ENCODE data around the gene SGK1. TPM values are rescaled to one million over a fixed set of nuclear protein-coding genes. Genes with fewer than 3 reads are reported as not detected.
"Not testable (repeated sequence)": the region's sequence is repeated elsewhere in the genome, so short reads cannot be mapped to it uniquely, and the experiment has no call there.

The SGK1 gene
- total RNA-seq, 2 donors from 2014 or later = 30.7 to 44.6 TPM

GRCh38 chr6:134216301-134217010 lies 101.5 kb downstream of the SGK1 start:
- Mint-ChIP-seq H3K27ac (no peak overlapping the region), H3K27me3 (ENCODE audit: low read depth) (no peaks in the 10 kb centered on the region), H3K36me3 (ENCODE audit: insufficient read depth in 2 of 2) (no peaks in the 10 kb centered on the region), H3K9me3 (peaks cover 0 to 2% of the 10 kb centered on the region in 2 donors), H3K4me3 (no peak overlapping the region), H3K4me1 (ENCODE audit: low read depth) (peaks cover 7% of the 10 kb centered on the region)
- DNase-seq (no peak), ATAC-seq (replicated peaks in 1 of 2) (no peak)

- not testable (repeated sequence) for H3K4me3 Mint-ChIP-seq; H3K27me3 Mint-ChIP-seq (ENCODE audit: low read depth)
These were observed 104.5 kb downstream of the SGK1 start for GRCh38 chr6:134213410-134213809.

GRCh38 chr6:134211297-134211696 lies 106.6 kb downstream of the SGK1 start:
- Mint-ChIP-seq H3K27me3 (ENCODE audit: low read depth) (no peaks in the 10 kb centered on the region), H3K36me3 (ENCODE audit: insufficient read depth in 2 of 2) (no peaks in the 10 kb centered on the region), H3K4me3 (no peak overlapping the region), H3K9me3 (no peaks in the 10 kb centered on the region), H3K4me1 (ENCODE audit: low read depth) (no peaks in the 10 kb centered on the region), H3K27ac (no peak overlapping the region)
- ATAC-seq (replicated peaks in 1 of 2) (no peak), DNase-seq (no peak)

More at GRCh38 chr6:134213410-134213809, 104.5 kb downstream of the SGK1 start:
- H3K27ac Mint-ChIP-seq; H3K4me1 Mint-ChIP-seq (ENCODE audit: low read depth); ATAC-seq (replicated peaks in 1 of 2); H3K9me3 Mint-ChIP-seq; H3K36me3 Mint-ChIP-seq (ENCODE audit: insufficient read depth in 2 of 2); DNase-seq: not testable (repeated sequence)

- ATAC-seq (replicated peaks in 1 of 2) (no peak), DNase-seq (no peak)
- no peak overlapping the region for H3K4me3 Mint-ChIP-seq
- peaks cover 4% of the 10 kb centered on the region for H3K4me1 Mint-ChIP-seq (ENCODE audit: low read depth)
- H3K27me3 Mint-ChIP-seq (ENCODE audit: low read depth) = no peaks in the 10 kb centered on the region
- H3K36me3 Mint-ChIP-seq (ENCODE audit: insufficient read depth in 2 of 2) = peaks cover 5 to 8% of the 10 kb centered on the region in 2 donors
- H3K9me3 Mint-ChIP-seq = peaks cover 3 to 7% of the 10 kb centered on the region in 2 donors
- H3K27ac Mint-ChIP-seq = no peak overlapping the region
These were observed 110.5 kb downstream of the SGK1 start for GRCh38 chr6:134207421-134207820.

GRCh38 chr6:134205366-134205765 lies 112.5 kb downstream of the SGK1 start:
- Mint-ChIP-seq H3K27ac (no peak overlapping the region), H3K27me3 (ENCODE audit: low read depth) (no peaks in the 10 kb centered on the region), H3K9me3 (peaks cover 3 to 7% of the 10 kb centered on the region in 2 donors), H3K4me3 (no peak overlapping the region), H3K4me1 (ENCODE audit: low read depth) (peaks cover 4% of the 10 kb centered on the region), H3K36me3 (ENCODE audit: insufficient read depth in 2 of 2) (peaks cover 5 to 10% of the 10 kb centered on the region in 2 donors)
- no peak for DNase-seq
- no peak for ATAC-seq (replicated peaks in 1 of 2)

DNA sequence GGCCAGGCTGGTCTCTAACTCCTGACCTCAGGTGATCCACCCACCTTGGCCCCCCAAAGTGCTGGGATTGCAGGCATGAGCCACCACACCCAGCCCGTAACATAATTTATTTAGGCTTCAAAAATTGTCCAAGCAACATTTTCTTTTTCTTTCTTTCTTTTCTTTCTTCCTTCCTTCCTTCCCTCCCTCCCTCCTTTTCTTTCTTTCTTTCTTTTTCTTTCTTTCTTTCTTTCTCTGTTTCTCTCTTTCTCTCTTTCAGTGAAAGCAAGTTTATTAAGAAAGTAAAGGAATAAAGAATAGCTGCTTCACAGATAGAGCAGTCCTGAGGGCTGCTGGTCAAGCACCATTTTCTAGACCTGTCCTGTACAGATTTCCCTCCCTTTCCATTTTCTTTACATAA lies 113.2 kb downstream of the SGK1 start:
- not testable (repeated sequence) for H3K9me3 Mint-ChIP-seq; H3K27me3 Mint-ChIP-seq (ENCODE audit: low read depth); DNase-seq; H3K27ac Mint-ChIP-seq; H3K36me3 Mint-ChIP-seq (ENCODE audit: insufficient read depth in 2 of 2); H3K4me3 Mint-ChIP-seq; H3K4me1 Mint-ChIP-seq (ENCODE audit: low read depth); ATAC-seq (replicated peaks in 1 of 2)

- ATAC-seq (replicated peaks in 1 of 2) = no peak
- H3K27me3 Mint-ChIP-seq (ENCODE audit: low read depth) = no peaks in the 10 kb centered on the region
- H3K9me3 Mint-ChIP-seq = peaks cover 3 to 7% of the 10 kb centered on the region in 2 donors
- H3K27ac Mint-ChIP-seq = no peak overlapping the region
- peaks cover 5 to 10% of the 10 kb centered on the region in 2 donors for H3K36me3 Mint-ChIP-seq (ENCODE audit: insufficient read depth in 2 of 2)
- DNase-seq = no peak
- H3K4me3 Mint-ChIP-seq = no peak overlapping the region
- H3K4me1 Mint-ChIP-seq (ENCODE audit: low read depth) = peaks cover 4% of the 10 kb centered on the region
These were observed 113.9 kb downstream of the SGK1 start for GRCh38 chr6:134204031-134204430.

DNA sequence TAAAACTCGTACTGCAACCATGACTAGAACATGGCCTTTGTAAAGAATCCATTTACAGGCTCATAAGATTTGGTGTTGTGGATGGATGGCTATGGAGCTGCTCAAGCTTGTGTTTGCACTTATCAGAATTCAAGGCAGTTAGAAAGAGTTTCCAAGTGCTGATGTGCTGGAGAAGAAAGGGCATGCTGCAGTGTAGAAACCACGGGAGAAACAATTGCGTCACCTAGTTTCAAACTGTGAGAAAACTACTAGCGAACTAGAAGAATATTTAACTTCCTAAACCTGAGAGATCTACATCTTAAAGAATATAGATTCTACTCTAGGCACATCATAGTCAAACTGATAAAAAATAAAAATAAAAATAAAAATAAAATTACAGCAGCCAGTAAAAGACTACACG lies 116.2 kb downstream of the SGK1 start:
- Mint-ChIP-seq H3K27me3 (ENCODE audit: low read depth) (no peaks in the 10 kb centered on the region), H3K9me3 (peaks cover 3 to 7% of the 10 kb centered on the region in 2 donors), H3K4me3 (no peak overlapping the region), H3K27ac (no peak overlapping the region), H3K36me3 (ENCODE audit: insufficient read depth in 2 of 2) (peaks cover 5 to 10% of the 10 kb centered on the region in 2 donors), H3K4me1 (ENCODE audit: low read depth) (peaks cover 6% of the 10 kb centered on the region)
- ATAC-seq (replicated peaks in 1 of 2) (no peak), DNase-seq (no peak)

DNA sequence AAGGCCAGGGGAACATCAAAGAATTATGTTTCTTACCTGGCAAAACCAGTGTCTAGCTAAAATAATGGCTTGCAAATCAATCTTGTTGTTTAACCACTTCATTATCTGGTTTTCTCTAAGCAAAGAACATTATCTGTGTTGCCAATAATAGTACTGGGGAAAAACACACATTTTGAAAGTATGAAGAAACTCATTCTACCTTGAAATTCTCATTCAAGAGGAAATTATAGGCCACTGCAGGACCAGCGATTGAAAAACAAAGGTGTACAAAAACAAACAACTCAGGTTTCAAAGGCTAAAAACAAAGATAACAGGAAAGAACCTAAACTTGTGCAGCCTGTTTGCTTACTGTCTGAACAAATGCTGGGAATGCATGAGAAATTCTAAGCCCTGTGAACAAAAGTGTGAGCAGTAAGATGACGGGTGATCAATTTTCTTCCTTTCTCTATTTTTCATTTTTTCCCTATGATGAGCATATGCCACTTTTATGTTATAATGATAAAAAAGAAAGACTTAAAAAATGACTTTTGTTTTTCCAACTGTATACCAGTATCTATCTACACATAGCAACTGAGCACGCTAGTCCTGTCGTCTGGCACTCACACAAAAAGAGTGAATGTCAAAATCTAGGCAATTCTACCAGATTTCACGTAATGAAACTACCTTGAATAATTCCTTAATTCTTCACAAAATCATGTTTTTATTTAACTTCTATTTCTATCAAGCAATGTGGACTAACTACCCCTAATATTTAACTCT lies 117.9 kb downstream of the SGK1 start:
- peaks cover 9% of the 10 kb centered on the region for H3K4me1 Mint-ChIP-seq (ENCODE audit: low read depth)
- H3K4me3 Mint-ChIP-seq = no peak overlapping the region
- H3K36me3 Mint-ChIP-seq (ENCODE audit: insufficient read depth in 2 of 2) = peaks cover 5 to 9% of the 10 kb centered on the region in 2 donors
- no peaks in the 10 kb centered on the region for H3K27me3 Mint-ChIP-seq (ENCODE audit: low read depth)
- DNase-seq (no peak), ATAC-seq (replicated peaks in 1 of 2) (no peak)
- peaks cover 3 to 6% of the 10 kb centered on the region in 2 donors for H3K9me3 Mint-ChIP-seq
- H3K27ac Mint-ChIP-seq = no peak overlapping the region

DNA sequence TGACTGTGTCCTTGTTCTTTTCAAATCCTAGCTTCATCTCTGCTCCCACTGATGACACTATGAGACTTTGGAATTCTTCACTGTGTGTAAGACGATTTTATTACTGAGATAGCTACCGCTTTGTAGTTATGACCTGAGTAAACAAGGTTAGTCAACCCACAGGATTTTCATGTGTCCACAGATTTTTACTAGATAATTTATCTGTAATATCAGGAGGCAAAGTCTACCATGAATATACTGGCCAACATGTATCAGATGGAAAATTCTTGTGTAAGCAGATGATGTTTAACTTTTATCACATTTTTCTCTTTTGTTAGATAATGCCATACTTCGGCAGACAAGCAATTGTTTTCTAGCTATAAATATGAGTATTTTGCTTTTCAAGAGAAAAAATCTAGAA lies 119.8 kb downstream of the SGK1 start:
- H3K4me3 Mint-ChIP-seq = no peak overlapping the region
- DNase-seq = no peak
- peaks cover 6% of the 10 kb centered on the region for H3K4me1 Mint-ChIP-seq (ENCODE audit: low read depth)
- H3K27ac Mint-ChIP-seq = no peak overlapping the region
- H3K9me3 Mint-ChIP-seq = no peaks in the 10 kb centered on the region
- no peaks in the 10 kb centered on the region for H3K27me3 Mint-ChIP-seq (ENCODE audit: low read depth)
- ATAC-seq (replicated peaks in 1 of 2) = no peak
- H3K36me3 Mint-ChIP-seq (ENCODE audit: insufficient read depth in 2 of 2) = peaks cover 0 to 1% of the 10 kb centered on the region in 2 donors

DNA sequence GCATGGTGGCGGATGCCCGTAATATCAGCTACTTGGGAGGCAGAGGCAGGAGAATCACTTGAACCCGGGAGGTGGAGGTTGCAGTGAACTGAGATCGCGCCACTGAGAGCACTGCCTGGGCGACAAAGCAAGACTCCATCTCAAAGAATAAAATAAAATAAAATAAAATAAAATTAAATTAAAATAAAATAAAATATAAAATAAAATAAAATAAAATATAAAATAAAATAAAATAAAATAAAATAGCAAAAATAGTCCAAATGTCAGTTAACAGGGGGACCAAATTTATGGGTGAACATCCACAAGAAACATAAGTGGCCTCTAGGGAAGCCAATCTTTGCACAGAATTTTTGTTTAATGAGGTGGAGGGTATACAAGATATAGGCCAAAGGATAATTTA lies 120.2 kb downstream of the SGK1 start:
- H3K9me3 Mint-ChIP-seq; H3K4me3 Mint-ChIP-seq; ATAC-seq (replicated peaks in 1 of 2); H3K4me1 Mint-ChIP-seq (ENCODE audit: low read depth); DNase-seq; H3K27ac Mint-ChIP-seq; H3K27me3 Mint-ChIP-seq (ENCODE audit: low read depth); H3K36me3 Mint-ChIP-seq (ENCODE audit: insufficient read depth in 2 of 2): not testable (repeated sequence)

DNA sequence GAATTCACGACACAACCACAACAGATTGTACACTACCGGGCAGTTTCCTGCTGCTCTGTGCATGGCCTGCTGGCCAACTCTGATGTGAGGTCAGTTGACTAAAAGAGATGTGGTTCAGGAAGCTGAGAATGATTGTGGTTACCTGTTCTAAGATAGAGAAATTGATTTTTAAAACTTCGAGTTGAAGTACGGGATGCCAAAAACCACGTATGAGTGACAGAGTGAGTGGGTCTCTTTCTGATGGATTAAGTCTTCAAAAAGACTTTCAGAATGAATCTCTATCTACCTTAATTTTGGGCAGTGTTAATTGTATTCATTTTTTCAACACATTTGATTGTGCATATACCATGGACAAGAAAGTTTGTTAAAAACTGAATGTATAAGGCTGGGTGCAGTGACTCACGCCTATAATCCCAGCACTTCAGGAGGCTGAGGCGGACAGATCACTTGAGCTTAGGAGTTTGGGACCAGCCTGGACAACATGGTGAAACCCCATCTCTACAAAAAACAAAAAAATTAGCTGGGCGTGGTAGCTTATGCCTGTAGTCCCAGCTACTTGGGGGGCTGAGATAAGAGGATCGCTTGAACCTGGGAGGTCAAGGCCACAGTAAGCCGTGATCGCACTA lies 121.2 kb downstream of the SGK1 start:
- Mint-ChIP-seq H3K36me3 (ENCODE audit: insufficient read depth in 2 of 2) (peaks cover 0 to 1% of the 10 kb centered on the region in 2 donors), H3K9me3 (no peaks in the 10 kb centered on the region), H3K27me3 (ENCODE audit: low read depth) (no peaks in the 10 kb centered on the region), H3K4me1 (ENCODE audit: low read depth) (peaks cover 6% of the 10 kb centered on the region), H3K4me3 (no peak overlapping the region), H3K27ac (no peak overlapping the region)
- DNase-seq (peak in 1 of 2 donors; percentile 4), ATAC-seq (replicated peaks in 1 of 2) (peak; percentile 61 to 76)

DNA sequence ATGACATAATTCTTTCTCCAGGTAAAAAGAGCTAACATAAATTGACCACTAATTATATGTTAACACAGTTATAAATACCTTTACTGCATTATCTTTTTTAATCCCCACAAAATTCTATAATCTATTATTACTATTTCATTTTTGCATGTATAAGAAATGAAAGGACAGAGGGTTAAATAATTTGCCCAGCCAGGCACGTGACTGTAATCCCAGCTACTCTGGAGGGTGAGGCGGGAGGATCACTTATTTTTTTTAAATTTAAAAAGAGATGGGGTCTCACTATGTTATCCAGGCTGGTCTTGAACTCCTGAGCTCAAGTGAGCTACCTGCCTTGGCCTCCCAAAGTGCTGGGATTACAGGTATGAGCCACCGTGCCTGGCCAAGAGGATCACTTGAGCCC lies 121.9 kb downstream of the SGK1 start:
- no peak for ATAC-seq (replicated peaks in 1 of 2)
- H3K9me3 Mint-ChIP-seq = no peaks in the 10 kb centered on the region
- H3K27ac Mint-ChIP-seq = no peak overlapping the region
- no peak for DNase-seq
- no peak overlapping the region for H3K4me3 Mint-ChIP-seq
- no peaks in the 10 kb centered on the region for H3K36me3 Mint-ChIP-seq (ENCODE audit: insufficient read depth in 2 of 2)
- H3K4me1 Mint-ChIP-seq (ENCODE audit: low read depth) = peaks cover 6% of the 10 kb centered on the region
- H3K27me3 Mint-ChIP-seq (ENCODE audit: low read depth) = no peaks in the 10 kb centered on the region

Measured in activated T-cell treated with anti-CD3 and anti-CD28 coated beads, Interleukin-2, amount 50 U/mL, for 72 hours (primary cell).